Measurements from ENCODE around the gene LETM1.

LETM1 gene

DNA sequence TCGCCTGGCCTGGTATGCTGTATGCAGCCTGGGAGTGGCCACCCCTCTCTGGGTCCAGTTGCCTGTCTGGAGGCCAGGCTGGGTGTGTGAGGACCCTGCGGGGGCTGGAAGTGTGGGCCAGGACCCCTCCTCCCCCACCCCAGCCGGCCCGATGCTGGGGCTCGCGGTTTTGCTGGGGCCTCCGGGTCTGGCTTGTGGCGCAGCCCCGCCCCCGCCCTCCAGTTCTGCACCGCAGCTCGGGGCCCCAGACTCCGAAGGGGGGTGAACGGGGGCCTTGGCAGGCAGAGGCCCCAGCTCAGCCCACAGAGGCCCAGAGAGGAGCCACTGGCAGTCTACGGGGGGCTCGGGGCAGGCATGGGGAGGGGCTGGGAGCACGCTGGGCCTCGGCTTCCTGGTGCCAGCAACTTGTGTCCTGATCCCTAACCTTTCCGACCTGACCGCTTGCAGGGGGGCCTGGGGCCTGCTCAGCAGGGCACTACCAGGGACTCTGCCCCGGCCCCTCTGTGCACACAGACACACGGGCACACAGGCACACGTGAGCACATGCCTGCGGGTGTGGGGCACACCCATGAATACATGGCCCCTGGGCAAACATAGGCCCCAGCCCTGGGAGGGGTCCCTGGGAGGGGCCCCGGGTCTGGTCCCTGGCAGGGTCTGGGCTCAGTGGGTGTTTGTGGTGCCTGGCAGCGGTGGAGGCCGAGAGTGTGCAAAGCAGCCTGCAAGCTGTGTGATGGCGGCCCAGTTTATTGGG, 84.2 kb downstream of the LETM1 start:
- no peak overlapping the region for H3K4me3 ChIP-seq (ENCODE audit: low read length)
- 89% methylated on average over 28 of the region's 28 CpGs for WGBS
- H3K9ac ChIP-seq (ENCODE audit: low read depth, low read length): no peak overlapping the region
- no peak overlapping the region for H3K27ac ChIP-seq (ENCODE audit: low read depth, low read length)
- H3K36me3 ChIP-seq (ENCODE audit: insufficient read depth, low read length): no peaks in the 10 kb centered on the region
- H3K27me3 ChIP-seq (ENCODE audit: insufficient read depth, low read length): peaks cover 12% of the 10 kb centered on the region; the same call in 1 of the 2 replicates
- no peaks in the 10 kb centered on the region for H3K9me3 ChIP-seq (ENCODE audit: insufficient read depth, low read depth, low read length)
- H3K4me1 ChIP-seq (ENCODE audit: insufficient read depth, low read length): peaks cover 8% of the 10 kb centered on the region

GRCh38 chr4:1770791-1771231, 85.1 kb downstream of the LETM1 start:
- no peaks in the 10 kb centered on the region for H3K9me3 ChIP-seq (ENCODE audit: insufficient read depth, low read depth, low read length)
- H3K36me3 ChIP-seq (ENCODE audit: insufficient read depth, low read length): no peaks in the 10 kb centered on the region
- no peak overlapping the region for H3K9ac ChIP-seq (ENCODE audit: low read depth, low read length)
- H3K4me1 ChIP-seq (ENCODE audit: insufficient read depth, low read length): peaks cover 16% of the 10 kb centered on the region
- WGBS: 88% methylated on average over 11 of the region's 11 CpGs
- H3K4me3 ChIP-seq (ENCODE audit: low read length): no peak overlapping the region
- H3K27ac ChIP-seq (ENCODE audit: low read depth, low read length): no peak overlapping the region
- peaks cover 12% of the 10 kb centered on the region for H3K27me3 ChIP-seq (ENCODE audit: insufficient read depth, low read length)

GRCh38 chr4:1770245-1770644, 85.7 kb downstream of the LETM1 start:
- Histone ChIP-seq H3K9me3 (ENCODE audit: insufficient read depth, low read depth, low read length) (no peaks in the 10 kb centered on the region), H3K9ac (ENCODE audit: low read depth, low read length) (no peak overlapping the region), H3K27me3 (ENCODE audit: insufficient read depth, low read length) (peaks cover 12% of the 10 kb centered on the region), H3K36me3 (ENCODE audit: insufficient read depth, low read length) (no peaks in the 10 kb centered on the region), H3K4me1 (ENCODE audit: insufficient read depth, low read length) (peaks cover 21% of the 10 kb centered on the region), H3K27ac (ENCODE audit: low read depth, low read length) (no peak overlapping the region), H3K4me3 (ENCODE audit: low read length) (no peak overlapping the region)
- 74% methylated on average over 31 of the region's 33 CpGs for WGBS

DNA sequence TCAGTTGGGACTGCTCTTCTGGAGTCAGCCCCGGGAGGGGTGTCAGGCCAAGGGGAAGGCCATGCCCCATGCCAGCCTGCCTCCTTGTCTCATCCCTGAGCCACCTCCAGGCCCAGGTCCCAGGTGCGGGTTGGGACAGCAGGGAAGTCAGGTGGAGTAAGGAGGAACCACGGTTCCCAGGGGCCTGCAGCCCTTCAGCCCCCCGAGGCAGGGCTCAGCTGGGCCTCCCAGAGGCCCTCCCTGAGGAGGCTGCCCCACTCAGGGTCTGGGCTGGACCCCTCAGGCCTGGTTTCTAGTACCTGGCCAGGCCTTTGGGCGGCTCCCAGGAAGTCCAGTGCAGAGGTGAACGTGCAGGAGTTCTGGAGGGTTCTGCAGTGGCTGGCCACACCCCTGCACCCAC, 86.3 kb downstream of the LETM1 start:
- Histone ChIP-seq H3K9me3 (ENCODE audit: insufficient read depth, low read depth, low read length) (no peaks in the 10 kb centered on the region), H3K9ac (ENCODE audit: low read depth, low read length) (no peak overlapping the region), H3K27me3 (ENCODE audit: insufficient read depth, low read length) (peaks cover 12% of the 10 kb centered on the region), H3K4me3 (ENCODE audit: low read length) (no peak overlapping the region), H3K4me1 (ENCODE audit: insufficient read depth, low read length) (peaks cover 21% of the 10 kb centered on the region), H3K27ac (ENCODE audit: low read depth, low read length) (no peak overlapping the region), H3K36me3 (ENCODE audit: insufficient read depth, low read length) (no peaks in the 10 kb centered on the region)
- 93% methylated on average over 6 of the region's 6 CpGs for WGBS

GRCh38 chr4:1768367-1769034, 87.5 kb downstream of the LETM1 start:
- 67% methylated on average over 23 of the region's 23 CpGs for WGBS
- no peaks in the 10 kb centered on the region for H3K36me3 ChIP-seq (ENCODE audit: insufficient read depth, low read length)
- H3K9ac ChIP-seq (ENCODE audit: low read depth, low read length): no peak overlapping the region
- H3K27me3 ChIP-seq (ENCODE audit: insufficient read depth, low read length): peaks cover 12% of the 10 kb centered on the region
- peaks cover 21% of the 10 kb centered on the region for H3K4me1 ChIP-seq (ENCODE audit: insufficient read depth, low read length)
- no peaks in the 10 kb centered on the region for H3K9me3 ChIP-seq (ENCODE audit: insufficient read depth, low read depth, low read length)
- H3K27ac ChIP-seq (ENCODE audit: low read depth, low read length): peak overlapping the region; percentile 35; the same call in 1 of the 2 replicates
- peak overlapping the region; percentile 41; the same call in 1 of the 2 replicates for H3K4me3 ChIP-seq (ENCODE audit: low read length)

DNA sequence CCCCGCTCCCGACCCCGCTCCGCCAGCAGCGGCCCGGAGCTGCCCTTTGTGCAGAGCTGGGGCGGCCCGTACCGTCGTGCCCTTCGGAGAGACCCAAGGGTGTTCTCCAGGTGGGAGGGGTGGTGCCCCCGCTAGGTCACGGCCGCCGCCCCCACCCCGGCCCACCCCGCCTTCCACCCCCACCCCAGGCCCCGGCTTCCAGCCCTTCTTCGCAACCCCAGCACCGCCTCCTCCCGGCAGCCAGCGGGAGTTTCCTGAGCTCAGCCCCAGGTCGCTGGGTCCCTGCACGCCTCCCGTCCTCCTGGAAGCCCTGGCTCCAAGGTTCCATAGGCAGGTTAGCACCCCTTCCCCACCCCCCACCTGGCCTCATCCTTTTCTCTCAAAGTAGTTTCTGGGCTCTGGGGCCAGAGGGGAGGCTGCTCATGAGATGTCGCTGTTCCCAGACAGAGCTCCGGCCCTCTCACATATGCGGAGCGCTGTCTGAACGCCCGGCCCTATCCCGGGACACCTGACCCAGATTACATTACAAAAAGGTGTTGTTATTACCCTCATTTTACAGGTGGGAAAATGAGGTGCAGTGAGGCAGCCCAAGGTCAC, 88.1 kb downstream of the LETM1 start:
- no peaks in the 10 kb centered on the region for H3K36me3 ChIP-seq (ENCODE audit: insufficient read depth, low read length)
- H3K9ac ChIP-seq (ENCODE audit: low read depth, low read length): no peak overlapping the region
- no peaks in the 10 kb centered on the region for H3K9me3 ChIP-seq (ENCODE audit: insufficient read depth, low read depth, low read length)
- 5% methylated on average over 25 of the region's 32 CpGs for WGBS
- peaks cover 12% of the 10 kb centered on the region for H3K27me3 ChIP-seq (ENCODE audit: insufficient read depth, low read length)
- peak overlapping the region; percentile 41 for H3K4me3 ChIP-seq (ENCODE audit: low read length)
- peak overlapping the region; percentile 46; the same call in 1 of the 2 replicates for H3K27ac ChIP-seq (ENCODE audit: low read depth, low read length)
- peaks cover 21% of the 10 kb centered on the region for H3K4me1 ChIP-seq (ENCODE audit: insufficient read depth, low read length)

GRCh38 chr4:1767061-1767769, 88.7 kb downstream of the LETM1 start:
- Histone ChIP-seq H3K9ac (ENCODE audit: low read depth, low read length) (peak overlapping the region; percentile 41; the same call in 1 of the 2 replicates), H3K27me3 (ENCODE audit: insufficient read depth, low read length) (peaks cover 12% of the 10 kb centered on the region), H3K4me1 (ENCODE audit: insufficient read depth, low read length) (peaks cover 21% of the 10 kb centered on the region), H3K27ac (ENCODE audit: low read depth, low read length) (peak overlapping the region; percentile 89; the same call in 1 of the 2 replicates), H3K9me3 (ENCODE audit: insufficient read depth, low read depth, low read length) (no peaks in the 10 kb centered on the region), H3K4me3 (ENCODE audit: low read length) (peak overlapping the region; percentile 37), H3K36me3 (ENCODE audit: insufficient read depth, low read length) (no peaks in the 10 kb centered on the region)
- WGBS: under 1% methylated on average over 80 of the region's 84 CpGs

DNA sequence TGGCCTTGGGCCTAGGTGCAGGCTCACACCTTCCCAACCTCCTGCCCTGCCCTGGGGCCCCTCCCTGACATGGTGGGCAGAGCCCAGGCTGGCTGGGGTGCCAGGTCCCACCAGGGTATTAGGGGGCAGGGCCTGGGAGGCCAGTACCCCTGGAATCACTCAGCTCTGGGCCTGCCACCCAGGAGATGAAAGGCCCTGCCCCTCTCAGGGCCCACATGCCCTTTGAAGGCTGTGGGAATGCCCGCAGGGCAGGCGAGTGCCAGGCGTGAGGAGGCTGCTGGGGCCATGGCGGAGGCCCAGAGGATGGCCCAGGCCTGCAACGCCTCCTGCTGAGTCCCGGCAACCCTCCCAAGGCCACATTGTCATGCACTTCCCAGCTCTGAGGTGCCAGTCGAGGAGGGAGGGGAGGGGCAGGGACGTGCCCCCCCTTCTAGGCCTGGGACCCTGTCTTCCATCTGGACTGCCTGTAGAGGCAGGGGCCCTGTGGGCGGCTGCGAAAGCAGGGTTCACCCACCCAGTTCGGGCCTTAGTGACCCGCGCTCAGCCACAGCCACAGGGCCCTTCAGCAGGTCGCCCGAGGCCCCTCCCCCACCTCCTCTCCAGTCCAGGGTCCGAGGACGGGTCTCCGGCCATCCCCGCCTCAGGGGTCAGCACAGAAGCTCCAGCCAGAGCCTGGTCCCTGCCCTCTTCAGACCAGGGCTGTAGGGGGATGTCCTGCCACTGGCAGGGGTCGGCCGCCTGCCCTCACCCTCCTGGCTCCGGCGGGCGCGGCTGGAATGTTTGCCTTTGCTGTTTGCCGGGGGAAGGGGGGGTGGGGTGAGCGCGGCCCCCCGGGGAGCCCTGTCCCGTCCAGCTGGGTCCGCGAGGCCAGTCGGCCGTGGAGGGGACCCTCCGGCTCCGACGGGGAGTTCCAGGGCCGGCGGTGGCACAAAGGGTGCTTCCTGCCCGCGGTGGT, 89.6 kb downstream of the LETM1 start:
- no peaks in the 10 kb centered on the region for H3K36me3 ChIP-seq (ENCODE audit: insufficient read depth, low read length)
- 7% methylated on average over 41 of the region's 41 CpGs for WGBS
- peaks cover 21% of the 10 kb centered on the region for H3K4me1 ChIP-seq (ENCODE audit: insufficient read depth, low read length)
- peaks cover 12% of the 10 kb centered on the region for H3K27me3 ChIP-seq (ENCODE audit: insufficient read depth, low read length)
- H3K27ac ChIP-seq (ENCODE audit: low read depth, low read length): peak overlapping the region; percentile 89; the same call in 1 of the 2 replicates
- H3K4me3 ChIP-seq (ENCODE audit: low read length): peak overlapping the region; percentile 37
- H3K9me3 ChIP-seq (ENCODE audit: insufficient read depth, low read depth, low read length): no peaks in the 10 kb centered on the region
- H3K9ac ChIP-seq (ENCODE audit: low read depth, low read length): peak overlapping the region; percentile 41; the same call in 1 of the 2 replicates

- Histone ChIP-seq H3K4me1 (ENCODE audit: insufficient read depth, low read length) (peaks cover 21% of the 10 kb centered on the region), H3K9ac (ENCODE audit: low read depth, low read length) (no peak overlapping the region), H3K27ac (ENCODE audit: low read depth, low read length) (no peak overlapping the region), H3K9me3 (ENCODE audit: insufficient read depth, low read depth, low read length) (no peaks in the 10 kb centered on the region), H3K36me3 (ENCODE audit: insufficient read depth, low read length) (no peaks in the 10 kb centered on the region), H3K4me3 (ENCODE audit: low read length) (no peak overlapping the region), H3K27me3 (ENCODE audit: insufficient read depth, low read length) (peaks cover 12% of the 10 kb centered on the region)
- WGBS: 60% methylated on average over 10 of the region's 10 CpGs
Observed at GRCh38 chr4:1765409-1766072, 90.4 kb downstream of the LETM1 start.

- peaks cover 21% of the 10 kb centered on the region for H3K4me1 ChIP-seq (ENCODE audit: insufficient read depth, low read length)
- peaks cover 12% of the 10 kb centered on the region for H3K27me3 ChIP-seq (ENCODE audit: insufficient read depth, low read length)
- 94% methylated on average over 9 of the region's 9 CpGs for WGBS
- H3K4me3 ChIP-seq (ENCODE audit: low read length): no peak overlapping the region
- no peak overlapping the region for H3K9ac ChIP-seq (ENCODE audit: low read depth, low read length)
- H3K9me3 ChIP-seq (ENCODE audit: insufficient read depth, low read depth, low read length): no peaks in the 10 kb centered on the region
- H3K27ac ChIP-seq (ENCODE audit: low read depth, low read length): no peak overlapping the region
- H3K36me3 ChIP-seq (ENCODE audit: insufficient read depth, low read length): no peaks in the 10 kb centered on the region
Observed at GRCh38 chr4:1764670-1765069, 91.3 kb downstream of the LETM1 start.

Measured in HUES64 (cell line).